MM.1S (cell line): Measurements from ENCODE around the gene MSL3.
A peak's percentile ranks its signal among the peaks of the same experiment; 100 is the strongest.

ENCODE experiments used
- DNase-seq: peaks from one replicate; pipeline ENCODE4 v3.0.0-alpha.2; 2015
- H2AFZ ChIP-seq: fragments of 300-600 bp; sonication (generic); 2 replicates; pipeline ENCODE4 v1.6.0; 2016; ENCODE audit warnings: antibody characterized with exemption, low read length
- H3F3A ChIP-seq: fragments of 300-600 bp; sonication (generic); 2 replicates; pipeline ENCODE4 v1.6.1; 2016; ENCODE audit warnings: mild to moderate bottlenecking, antibody characterized with exemption, low read length, moderate library complexity, mixed read lengths; ENCODE audit not compliant: insufficient read depth
- H3K27ac ChIP-seq: fragments of 300-600 bp; sonication (generic); 2 replicates; pipeline ENCODE4 v1.5.1; 2016; ENCODE audit warnings: mild to moderate bottlenecking, low read length
- H3K27me3 ChIP-seq: fragments of 300-600 bp; sonication (generic); replicated peaks from 2 replicates; pipeline ENCODE4 v1.6.0; 2016; ENCODE audit warnings: low read length; ENCODE audit not compliant: insufficient read depth
- H3K36me3 ChIP-seq: fragments of 300-600 bp; sonication (generic); replicated peaks from 2 replicates; pipeline ENCODE4 v1.6.1; 2016; ENCODE audit warnings: mild to moderate bottlenecking, low read length, mixed read lengths; ENCODE audit not compliant: insufficient read depth
- H3K4me1 ChIP-seq: fragments of 300-600 bp; sonication (generic); 2 replicates; pipeline ENCODE4 v1.6.1; 2016; ENCODE audit warnings: low read length, mixed read lengths
- H3K4me2 ChIP-seq: fragments of 300-600 bp; sonication (generic); 2 replicates; pipeline ENCODE4 v1.6.0; 2016; ENCODE audit warnings: low read depth, low read length
- H3K4me3 ChIP-seq: fragments of 300-600 bp; sonication (generic); 2 replicates; pipeline ENCODE4 v1.5.1; 2016; ENCODE audit warnings: low read length, mixed read lengths
- H3K79me2 ChIP-seq: fragments of 300-600 bp; sonication (generic); 2 replicates; pipeline ENCODE4 v1.6.1; 2016; ENCODE audit warnings: mixed run types, low read length, mixed read lengths
- H3K9ac ChIP-seq: fragments of 300-600 bp; sonication (generic); 2 replicates; pipeline ENCODE4 v1.6.1; 2016; ENCODE audit warnings: low read length, mixed read lengths
- H3K9me2 ChIP-seq: fragments of 300-600 bp; sonication (generic); replicated peaks from 2 replicates; pipeline ENCODE4 v1.6.1; 2016; ENCODE audit warnings: mild to moderate bottlenecking, low read length, mixed read lengths; ENCODE audit not compliant: insufficient read depth
- H3K9me3 ChIP-seq: fragments of 300-600 bp; sonication (generic); replicated peaks from 2 replicates; pipeline ENCODE4 v1.6.1; 2016; ENCODE audit warnings: mild to moderate bottlenecking, low read length, mixed read lengths; ENCODE audit not compliant: insufficient read depth
- H4K20me1 ChIP-seq: fragments of 300-600 bp; sonication (generic); 2 replicates; pipeline ENCODE4 v1.6.1; 2016; ENCODE audit warnings: mild to moderate bottlenecking, low read length, moderate library complexity, mixed read lengths; ENCODE audit not compliant: insufficient read depth
- EZH2 ChIP-seq: fragments of 300-600 bp; sonication (generic); optimal IDR thresholded peaks from 2 replicates; pipeline ENCODE3; 2017; ENCODE audit warnings: low read depth, mild to moderate bottlenecking, antibody characterized with exemption, low read length, mixed read lengths
- EZH2phosphoT487 ChIP-seq: fragments of 300-600 bp; sonication (generic); IDR thresholded peaks from 2 replicates; pipeline ENCODE4 v1.6.1; 2018; ENCODE audit warnings: antibody characterized with exemption, low read length
- TF ChIP-seq, protein P1 (sequence below): fragments of 300-600 bp; sonication (generic); IDR thresholded peaks from 2 replicates; pipeline ENCODE4 v1.5.1; 2016; ENCODE audit warnings: antibody characterized with exemption, low read length, mixed read lengths

Gene MSL3

DNA sequence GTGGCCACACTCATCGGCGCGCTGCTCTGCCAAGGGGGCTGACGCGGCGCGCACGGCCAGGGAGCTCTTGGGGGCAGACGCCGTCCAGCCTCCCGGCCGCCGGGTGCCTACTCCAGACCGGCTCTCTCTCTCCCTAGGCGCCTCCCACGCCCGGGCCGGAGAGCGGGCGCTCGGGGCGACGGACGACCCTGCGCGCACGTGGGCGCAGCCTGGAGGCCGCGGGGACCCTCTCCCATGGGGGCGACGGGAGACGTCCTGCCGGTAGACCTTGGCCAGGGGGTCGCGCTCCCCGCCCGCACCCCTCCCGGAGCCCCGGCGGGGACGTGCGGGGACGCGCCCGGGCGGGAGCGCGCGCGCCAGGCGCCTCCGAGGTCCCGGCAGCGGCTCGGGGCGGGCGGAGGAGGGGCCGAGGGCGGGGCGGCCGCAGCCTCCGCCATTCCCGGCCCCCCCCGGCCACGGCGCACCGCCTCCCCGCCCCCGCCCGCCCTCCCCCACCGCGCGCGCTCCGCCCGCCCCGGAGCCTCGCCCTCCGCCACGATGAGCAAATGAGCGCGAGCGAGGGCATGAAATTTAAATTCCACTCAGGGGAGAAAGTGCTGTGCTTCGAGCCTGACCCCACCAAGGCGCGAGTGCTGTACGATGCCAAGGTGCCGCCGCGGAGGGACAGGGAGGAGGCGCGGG, at the start of gene MSL3:
MSL3 (plus strand) TSS at position 519 of the 681 bp plus-strand sequence; CDS start at position 546, 27 bp downstream.
- H3K9ac ChIP-seq: peak within 1 kb of the TSS; percentile 98
- no peaks in the 10 kb centered on the region for H3K36me3 ChIP-seq
- H3K9me3 ChIP-seq: no peaks in the 10 kb centered on the region
- H3K27me3 ChIP-seq: no peaks in the 10 kb centered on the region
- peak within 1 kb of the TSS; percentile 89 for H3K4me2 ChIP-seq
- H3K9me2 ChIP-seq: no peaks in the 10 kb centered on the region
- H3K4me1 ChIP-seq: peaks cover 7% of the 10 kb centered on the region; the same call in 1 of the 2 replicates
- TF ChIP-seq EZH2 (no peak), EZH2phosphoT487 (no peak)
- TF ChIP-seq, protein P1, sequence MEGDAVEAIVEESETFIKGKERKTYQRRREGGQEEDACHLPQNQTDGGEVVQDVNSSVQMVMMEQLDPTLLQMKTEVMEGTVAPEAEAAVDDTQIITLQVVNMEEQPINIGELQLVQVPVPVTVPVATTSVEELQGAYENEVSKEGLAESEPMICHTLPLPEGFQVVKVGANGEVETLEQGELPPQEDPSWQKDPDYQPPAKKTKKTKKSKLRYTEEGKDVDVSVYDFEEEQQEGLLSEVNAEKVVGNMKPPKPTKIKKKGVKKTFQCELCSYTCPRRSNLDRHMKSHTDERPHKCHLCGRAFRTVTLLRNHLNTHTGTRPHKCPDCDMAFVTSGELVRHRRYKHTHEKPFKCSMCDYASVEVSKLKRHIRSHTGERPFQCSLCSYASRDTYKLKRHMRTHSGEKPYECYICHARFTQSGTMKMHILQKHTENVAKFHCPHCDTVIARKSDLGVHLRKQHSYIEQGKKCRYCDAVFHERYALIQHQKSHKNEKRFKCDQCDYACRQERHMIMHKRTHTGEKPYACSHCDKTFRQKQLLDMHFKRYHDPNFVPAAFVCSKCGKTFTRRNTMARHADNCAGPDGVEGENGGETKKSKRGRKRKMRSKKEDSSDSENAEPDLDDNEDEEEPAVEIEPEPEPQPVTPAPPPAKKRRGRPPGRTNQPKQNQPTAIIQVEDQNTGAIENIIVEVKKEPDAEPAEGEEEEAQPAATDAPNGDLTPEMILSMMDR: no peak
- peaks cover 14% of the 10 kb centered on the region for H3K79me2 ChIP-seq
- peak within 1 kb of the TSS; percentile 87 for H3K27ac ChIP-seq
- peak within 1 kb of the TSS; percentile 75 for H2AFZ ChIP-seq
- H3K4me3 ChIP-seq: peak within 1 kb of the TSS; percentile 96
- peak; percentile 51 for DNase-seq
- no peaks in the 10 kb centered on the region for H4K20me1 ChIP-seq
- peaks cover 17% of the 10 kb centered on the region for H3F3A ChIP-seq

GRCh38 chrX:11722304-11722703, 35.7 kb upstream of the MSL3 start:
- H3K9ac ChIP-seq: no peak overlapping the region

GRCh38 chrX:11724122-11725017, 33.7 kb upstream of the MSL3 start:
- Histone ChIP-seq H3K4me1 (no peaks in the 10 kb centered on the region), H3K36me3 (no peaks in the 10 kb centered on the region), H4K20me1 (no peaks in the 10 kb centered on the region), H3K9ac (no peak overlapping the region), H3F3A (no peaks in the 10 kb centered on the region), H3K79me2 (no peaks in the 10 kb centered on the region), H3K9me2 (no peaks in the 10 kb centered on the region), H3K27me3 (no peaks in the 10 kb centered on the region), H3K27ac (no peak overlapping the region), H3K4me3 (no peak overlapping the region), H3K9me3 (no peaks in the 10 kb centered on the region), H3K4me2 (no peak overlapping the region), H2AFZ (no peak overlapping the region)
- TF ChIP-seq EZH2phosphoT487: no peak
- TF ChIP-seq, protein P1: peak; percentile 61
- DNase-seq: peak; percentile 9

More at GRCh38 chrX:11722304-11722703, 35.7 kb upstream of the MSL3 start:
- TF ChIP-seq, protein P1: no peak
- no peak for TF ChIP-seq EZH2
- no peak for TF ChIP-seq EZH2phosphoT487
- DNase-seq: no peak
- H3F3A ChIP-seq: no peaks in the 10 kb centered on the region
- no peaks in the 10 kb centered on the region for H3K36me3 ChIP-seq
- no peaks in the 10 kb centered on the region for H3K9me3 ChIP-seq
- no peaks in the 10 kb centered on the region for H3K4me1 ChIP-seq
- H4K20me1 ChIP-seq: no peaks in the 10 kb centered on the region
- H2AFZ ChIP-seq: no peak overlapping the region
- no peak overlapping the region for H3K4me3 ChIP-seq
- H3K79me2 ChIP-seq: no peaks in the 10 kb centered on the region
- no peak overlapping the region for H3K4me2 ChIP-seq
- no peaks in the 10 kb centered on the region for H3K27me3 ChIP-seq
- H3K9me2 ChIP-seq: no peaks in the 10 kb centered on the region
- no peak overlapping the region for H3K27ac ChIP-seq
